GM12891 (cell line): ENCODE measurements around the gene EPS8.

Experiments used
- POLR2A ChIP-seq: IDR thresholded peaks from 2 replicates; pipeline ENCODE4 v1.6.1; 2011; ENCODE audit warnings: low read depth, low read length, control low read depth
- POLR2AphosphoS5 ChIP-seq: IDR thresholded peaks from 2 replicates; pipeline ENCODE4 v1.6.1; 2011; ENCODE audit warnings: low read depth, low read length, control low read depth
- POU2F2 ChIP-seq: IDR thresholded peaks from 2 replicates; pipeline ENCODE4 v1.6.1; 2011; ENCODE audit warnings: low read depth, mild to moderate bottlenecking, control low read depth, low read length, moderate library complexity

DNA sequence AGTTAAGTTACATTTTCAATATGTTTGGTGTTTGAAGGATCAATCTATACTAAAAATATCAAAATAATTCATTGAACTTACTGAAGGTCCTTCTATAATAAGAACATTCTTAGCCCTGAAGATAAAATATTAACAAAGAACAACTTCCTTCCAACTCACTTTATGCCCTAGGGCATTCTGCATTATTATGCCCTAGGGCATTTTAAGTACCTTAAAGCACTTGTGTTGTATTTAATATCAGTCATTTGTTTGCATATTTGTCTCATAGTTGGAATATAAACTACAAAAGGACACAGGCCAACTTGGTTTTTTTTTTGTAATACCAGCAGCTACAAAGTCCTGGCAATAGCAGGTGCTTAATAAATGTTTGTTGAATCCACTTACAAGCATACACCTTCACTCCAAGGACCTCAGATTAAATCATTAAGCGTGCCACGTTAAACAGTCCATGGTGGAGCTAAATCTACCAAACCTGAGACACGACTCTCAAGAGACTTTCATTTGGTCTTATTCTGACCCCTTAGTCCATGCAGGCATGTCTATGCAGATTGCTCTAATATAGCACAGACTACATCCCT lies 50.7 kb downstream of the EPS8 start:
- TF ChIP-seq POLR2AphosphoS5 (no peak), POLR2A (no peak), POU2F2 (no peak)
